ENCODE results near the gene ARID1B. TPM values are rescaled to one million over a fixed set of nuclear protein-coding genes. Genes with fewer than 3 reads are reported as not detected.

The ARID1B gene
- total RNA-seq, 1 donor from 2014 or later = 75.4 TPM

DNA sequence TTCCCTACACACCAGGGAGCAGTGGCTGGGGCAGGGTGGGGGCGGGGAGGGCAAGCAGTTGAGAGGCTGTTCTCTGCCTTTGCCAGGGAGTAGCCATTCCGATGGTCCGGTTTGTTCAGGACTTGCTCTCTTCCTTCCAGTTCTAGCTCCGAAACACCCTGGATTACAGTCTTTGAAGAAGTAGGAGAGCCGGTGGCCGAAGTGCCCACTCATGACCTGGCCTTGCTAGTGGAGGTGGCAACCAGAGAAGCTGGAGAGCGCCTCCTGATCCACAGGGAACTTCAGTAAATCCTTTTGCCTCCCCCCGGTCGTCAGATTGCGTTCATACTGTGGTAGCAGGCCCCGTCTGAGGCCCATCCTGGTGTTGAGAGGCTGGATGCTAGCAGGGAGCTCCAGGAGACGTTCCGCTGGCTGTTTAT is 92.8 kb downstream of the ARID1B start:
- Histone ChIP-seq H3K79me2 (ENCODE audit: insufficient read depth, low read length) (peaks cover 99% of the 10 kb centered on the region), H3K4me3 (ENCODE audit: insufficient read depth, low read depth, low read length) (no peak overlapping the region), H3K9me3 (ENCODE audit: insufficient read depth, low read depth, low read length) (no peaks in the 10 kb centered on the region), H3K9ac (ENCODE audit: low read length) (no peak overlapping the region), H2AFZ (ENCODE audit: low read depth, low read length) (no peak overlapping the region), H3K27ac (ENCODE audit: low read depth, low read length) (no peak overlapping the region), H3K27me3 (ENCODE audit: insufficient read depth, low read length) (no peaks in the 10 kb centered on the region), H3K4me2 (ENCODE audit: low read length) (no peak overlapping the region), H3K36me3 (ENCODE audit: insufficient read depth, low read length) (no peaks in the 10 kb centered on the region), H3K4me1 (ENCODE audit: insufficient read depth, low read length) (peaks cover 12% of the 10 kb centered on the region), H4K20me1 (ENCODE audit: insufficient read depth, low read length) (peaks cover 92% of the 10 kb centered on the region)
- Mint-ChIP-seq H3K4me3 (ENCODE audit: unreplicated experiment) (no peak overlapping the region), H3K4me1 (ENCODE audit: low read depth, unreplicated experiment) (peaks cover 59% of the 10 kb centered on the region), H3K27me3 (ENCODE audit: low read depth, unreplicated experiment) (no peaks in the 10 kb centered on the region), H3K36me3 (ENCODE audit: low read depth, unreplicated experiment) (peaks cover 8% of the 10 kb centered on the region), H3K9me3 (ENCODE audit: unreplicated experiment) (no peaks in the 10 kb centered on the region), H3K27ac (ENCODE audit: unreplicated experiment) (peak overlapping the region; percentile 44)
- TF ChIP-seq, protein P1, sequence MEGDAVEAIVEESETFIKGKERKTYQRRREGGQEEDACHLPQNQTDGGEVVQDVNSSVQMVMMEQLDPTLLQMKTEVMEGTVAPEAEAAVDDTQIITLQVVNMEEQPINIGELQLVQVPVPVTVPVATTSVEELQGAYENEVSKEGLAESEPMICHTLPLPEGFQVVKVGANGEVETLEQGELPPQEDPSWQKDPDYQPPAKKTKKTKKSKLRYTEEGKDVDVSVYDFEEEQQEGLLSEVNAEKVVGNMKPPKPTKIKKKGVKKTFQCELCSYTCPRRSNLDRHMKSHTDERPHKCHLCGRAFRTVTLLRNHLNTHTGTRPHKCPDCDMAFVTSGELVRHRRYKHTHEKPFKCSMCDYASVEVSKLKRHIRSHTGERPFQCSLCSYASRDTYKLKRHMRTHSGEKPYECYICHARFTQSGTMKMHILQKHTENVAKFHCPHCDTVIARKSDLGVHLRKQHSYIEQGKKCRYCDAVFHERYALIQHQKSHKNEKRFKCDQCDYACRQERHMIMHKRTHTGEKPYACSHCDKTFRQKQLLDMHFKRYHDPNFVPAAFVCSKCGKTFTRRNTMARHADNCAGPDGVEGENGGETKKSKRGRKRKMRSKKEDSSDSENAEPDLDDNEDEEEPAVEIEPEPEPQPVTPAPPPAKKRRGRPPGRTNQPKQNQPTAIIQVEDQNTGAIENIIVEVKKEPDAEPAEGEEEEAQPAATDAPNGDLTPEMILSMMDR (IDR thresholded peaks at IDR 0.05; ENCODE audit: insufficient read depth, low read depth, low read length) = no peak
- TF ChIP-seq EZH2 (IDR thresholded peaks at IDR 0.05; ENCODE audit: insufficient read depth, low read length) = no peak
- DNase-seq (ENCODE audit: low read depth) (no peak), FAIRE-seq (no peak)

DNA sequence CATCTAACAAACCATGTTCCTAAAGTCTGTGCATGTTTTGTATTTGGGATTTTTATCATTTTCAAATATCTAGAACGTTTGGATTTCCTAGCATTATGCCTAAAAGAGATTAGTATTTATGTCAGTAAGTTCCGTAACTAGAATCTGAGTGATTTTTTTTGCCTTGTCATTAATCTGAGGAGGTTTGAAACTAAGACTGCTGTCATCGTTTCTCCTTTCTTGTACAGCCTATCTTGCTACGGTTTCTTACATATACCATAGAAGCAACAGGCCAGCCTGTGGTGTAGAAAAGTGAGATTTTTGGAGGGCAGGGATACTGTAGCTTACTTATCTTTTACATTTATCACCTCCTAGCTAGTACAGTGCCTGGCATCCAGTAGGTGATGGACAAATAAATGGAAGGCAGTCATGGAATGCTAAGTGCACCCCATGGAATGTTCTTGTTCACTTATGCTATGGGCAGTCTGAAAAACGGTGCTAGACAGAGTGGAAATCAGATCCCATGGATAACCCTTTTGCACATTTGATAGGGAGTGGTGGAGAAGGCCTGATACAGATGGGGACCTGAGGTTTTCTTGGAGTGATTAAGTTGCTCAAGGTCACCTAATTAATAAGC is 93.9 kb downstream of the ARID1B start:
- Histone ChIP-seq H3K36me3 (ENCODE audit: insufficient read depth, low read length) (no peaks in the 10 kb centered on the region), H3K9me3 (ENCODE audit: insufficient read depth, low read depth, low read length) (no peaks in the 10 kb centered on the region), H3K27me3 (ENCODE audit: insufficient read depth, low read length) (no peaks in the 10 kb centered on the region), H3K9ac (ENCODE audit: low read length) (no peak overlapping the region), H3K4me2 (ENCODE audit: low read length) (no peak overlapping the region), H3K79me2 (ENCODE audit: insufficient read depth, low read length) (peaks cover 99% of the 10 kb centered on the region), H3K4me1 (ENCODE audit: insufficient read depth, low read length) (peaks cover 9% of the 10 kb centered on the region), H3K27ac (ENCODE audit: low read depth, low read length) (no peak overlapping the region), H2AFZ (ENCODE audit: low read depth, low read length) (no peak overlapping the region), H4K20me1 (ENCODE audit: insufficient read depth, low read length) (peaks cover 92% of the 10 kb centered on the region), H3K4me3 (ENCODE audit: insufficient read depth, low read depth, low read length) (no peak overlapping the region)
- Mint-ChIP-seq H3K4me3 (ENCODE audit: unreplicated experiment) (peak overlapping the region; percentile 37), H3K27ac (ENCODE audit: unreplicated experiment) (no peak overlapping the region), H3K9me3 (ENCODE audit: unreplicated experiment) (no peaks in the 10 kb centered on the region), H3K27me3 (ENCODE audit: low read depth, unreplicated experiment) (no peaks in the 10 kb centered on the region), H3K36me3 (ENCODE audit: low read depth, unreplicated experiment) (peaks cover 8% of the 10 kb centered on the region), H3K4me1 (ENCODE audit: low read depth, unreplicated experiment) (peaks cover 49% of the 10 kb centered on the region)
- no peak for DNase-seq (ENCODE audit: low read depth)
- FAIRE-seq = no peak
- TF ChIP-seq, protein P1 (IDR thresholded peaks at IDR 0.05; ENCODE audit: insufficient read depth, low read depth, low read length) = no peak
- TF ChIP-seq EZH2 (IDR thresholded peaks at IDR 0.05; ENCODE audit: insufficient read depth, low read length) = no peak

DNA sequence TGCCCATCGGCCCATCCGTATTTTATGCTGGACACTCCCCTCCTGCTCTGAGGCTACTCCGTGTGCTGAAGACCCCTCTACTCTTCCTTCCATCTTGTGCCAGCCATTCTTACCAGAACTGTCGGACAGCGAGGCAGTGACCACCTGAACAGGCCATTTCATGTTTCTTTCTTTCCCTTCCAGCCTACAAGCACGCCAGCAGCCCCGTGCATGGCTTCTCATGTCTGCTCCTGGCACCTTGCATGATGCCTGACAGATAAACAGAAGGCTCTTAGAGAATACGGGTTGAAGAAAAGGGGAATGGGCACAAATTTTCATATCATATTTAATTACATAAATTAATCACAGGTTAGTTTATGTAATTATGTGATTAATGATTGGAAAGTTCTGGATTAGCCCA is 95.7 kb downstream of the ARID1B start:
- H3K4me1 ChIP-seq (ENCODE audit: insufficient read depth, low read length) = no peaks in the 10 kb centered on the region
- peaks cover 92% of the 10 kb centered on the region for H4K20me1 ChIP-seq (ENCODE audit: insufficient read depth, low read length)
- Mint-ChIP-seq H3K27me3 (ENCODE audit: low read depth, unreplicated experiment) (no peaks in the 10 kb centered on the region), H3K27ac (ENCODE audit: unreplicated experiment) (no peak overlapping the region), H3K4me1 (ENCODE audit: low read depth, unreplicated experiment) (peaks cover 30% of the 10 kb centered on the region), H3K36me3 (ENCODE audit: low read depth, unreplicated experiment) (peaks cover 8% of the 10 kb centered on the region), H3K9me3 (ENCODE audit: unreplicated experiment) (no peaks in the 10 kb centered on the region), H3K4me3 (ENCODE audit: unreplicated experiment) (no peak overlapping the region)
- H2AFZ ChIP-seq (ENCODE audit: low read depth, low read length) = no peak overlapping the region
- H3K4me3 ChIP-seq (ENCODE audit: insufficient read depth, low read depth, low read length) = no peak overlapping the region
- DNase-seq (ENCODE audit: low read depth) (no peak), FAIRE-seq (no peak)
- H3K27me3 ChIP-seq (ENCODE audit: insufficient read depth, low read length) = no peaks in the 10 kb centered on the region
- H3K79me2 ChIP-seq (ENCODE audit: insufficient read depth, low read length) = peaks cover 99% of the 10 kb centered on the region
- no peaks in the 10 kb centered on the region for H3K9me3 ChIP-seq (ENCODE audit: insufficient read depth, low read depth, low read length)
- H3K36me3 ChIP-seq (ENCODE audit: insufficient read depth, low read length) = no peaks in the 10 kb centered on the region
- TF ChIP-seq, protein P1 (IDR thresholded peaks at IDR 0.05; ENCODE audit: insufficient read depth, low read depth, low read length) = no peak
- TF ChIP-seq EZH2 (IDR thresholded peaks at IDR 0.05; ENCODE audit: insufficient read depth, low read length) = no peak
- H3K9ac ChIP-seq (ENCODE audit: low read length) = no peak overlapping the region
- H3K27ac ChIP-seq (ENCODE audit: low read depth, low read length) = no peak overlapping the region
- H3K4me2 ChIP-seq (ENCODE audit: low read length) = no peak overlapping the region

All from astrocyte (in vitro differentiated cells and primary cell).